Peyer's patch (tissue), 4 donors: ENCODE data around the gene GRN. TPM values are rescaled to one million over a fixed set of nuclear protein-coding genes. Genes with fewer than 3 reads are reported as not detected.

ENCODE experiments used
- DNase-seq, 3 donors: peaks; one replicate each; pipeline ENCODE4 v3.0.0-alpha.2; 2017 to 2019
- H3K27ac ChIP-seq, 4 donors: fragments of 200-600 bp; sonication (generic); one replicate each; pipeline ENCODE4 v1.5.1; 2016 to 2019
- H3K27me3 ChIP-seq, 2 donors: fragments of 200-600 bp; sonication (generic); one replicate each; pipeline ENCODE4 v1.5.1; 2019
- H3K36me3 ChIP-seq, 3 donors: fragments of 200-600 bp; sonication (generic); one replicate each; pipeline ENCODE4 v1.5.1; 2016 to 2019
- H3K4me1 ChIP-seq, 4 donors: fragments of 200-600 bp; sonication (generic); one replicate each; pipeline ENCODE4 v1.5.1; 2016 to 2019
- H3K4me3 ChIP-seq, 4 donors: fragments of 200-600 bp; sonication (generic); 1 replicate in 3 of 4; 2 replicates in 1 of 4; pipeline ENCODE4 v1.5.1; 2016 to 2019; ENCODE audit warnings: mild to moderate bottlenecking in 1 of 4
- H3K9me3 ChIP-seq, 4 donors: fragments of 200-600 bp; sonication (generic); one replicate each; pipeline ENCODE4 v1.5.1; 2016 to 2019; ENCODE audit warnings: mild to moderate bottlenecking in 1 of 4
- CTCF ChIP-seq, 6 experiments: fragments of 450-650 bp in 4 of 6; fragments of 200-600 bp in 2 of 6; sonication (generic) in 1 of 6; IDR thresholded peaks; one replicate each; pipeline ENCODE4 v1.5.1; 2017 to 2019; ENCODE audit warnings: antibody characterized with exemption in 6 of 6, mild to moderate bottlenecking in 3 of 6, moderate library complexity in 1 of 6
- POLR2A ChIP-seq, 2 donors: fragments of 450-650 bp; IDR thresholded peaks; one replicate each; pipeline ENCODE4 v1.5.1; 2017; ENCODE audit warnings: antibody characterized with exemption in 2 of 2, mild to moderate bottlenecking in 2 of 2, moderate library complexity in 2 of 2
- total RNA-seq, 4 donors: library from RNA; depleted of rRNA; stranded (reverse); fragments of >200 nt; gene quantifications; one replicate each; pipeline ENCODE4 v1.1.0, GENCODE V29; 2016

The GRN gene
- total RNA-seq, 4 donors from 2014 or later, result 145 to 678 (median 492) TPM

GRCh38 chr17:44348234-44348987 lies 3.3 kb downstream of the GRN start:
- H3K27ac ChIP-seq, result peak overlapping the region in 1 of 4 donors; percentile 87
- H3K27me3 ChIP-seq, result no peaks in the 10 kb centered on the region
- no peaks in the 10 kb centered on the region for H3K9me3 ChIP-seq
- H3K4me3 ChIP-seq, result no peak overlapping the region
- H3K36me3 ChIP-seq, result peaks cover 0 to 46% (median 0%) of the 10 kb centered on the region in 3 donors
- TF ChIP-seq CTCF (IDR thresholded peaks at IDR 0.05) (no peak), POLR2A (IDR thresholded peaks at IDR 0.05) (no peak)
- DNase-seq, result peak in 2 of 3 donors; percentile 84 to 85
- peaks cover 0 to 20% (median 12%) of the 10 kb centered on the region in 4 donors for H3K4me1 ChIP-seq

- Histone ChIP-seq H3K4me1 (peaks cover 0 to 20% (median 13%) of the 10 kb centered on the region in 4 donors), H3K27me3 (no peaks in the 10 kb centered on the region), H3K36me3 (peaks cover 0 to 46% (median 0%) of the 10 kb centered on the region in 3 donors), H3K4me3 (no peak overlapping the region), H3K9me3 (no peaks in the 10 kb centered on the region), H3K27ac (peak overlapping the region in 1 of 4 donors; percentile 87)
- no peak for TF ChIP-seq CTCF (IDR thresholded peaks at IDR 0.05)
- TF ChIP-seq POLR2A (IDR thresholded peaks at IDR 0.05), result no peak
- no peak for DNase-seq
Observed at GRCh38 chr17:44348988-44349364, 3.9 kb downstream of the GRN start.

- Histone ChIP-seq H3K27me3 (no peaks in the 10 kb centered on the region), H3K27ac (peak overlapping the region in 1 of 4 donors; percentile 87), H3K4me3 (no peak overlapping the region), H3K4me1 (peaks cover 0 to 16% (median 12%) of the 10 kb centered on the region in 4 donors), H3K36me3 (peaks cover 0 to 46% (median 0%) of the 10 kb centered on the region in 3 donors), H3K9me3 (no peaks in the 10 kb centered on the region)
- no peak for TF ChIP-seq POLR2A (IDR thresholded peaks at IDR 0.05)
- no peak for TF ChIP-seq CTCF (IDR thresholded peaks at IDR 0.05)
- DNase-seq, result no peak
Observed at GRCh38 chr17:44349553-44350070, 4.5 kb downstream of the GRN start.

- no peak overlapping the region for H3K27ac ChIP-seq
- H3K9me3 ChIP-seq, result no peaks in the 10 kb centered on the region
- peaks cover 0 to 46% (median 0%) of the 10 kb centered on the region in 3 donors for H3K36me3 ChIP-seq
- peak; percentile 76 to 86 (median 78) for DNase-seq
- TF ChIP-seq CTCF (IDR thresholded peaks at IDR 0.05) (peak; percentile 69 to 86 (median 74)), POLR2A (IDR thresholded peaks at IDR 0.05) (no peak)
- H3K4me3 ChIP-seq, result no peak overlapping the region
- H3K27me3 ChIP-seq, result no peaks in the 10 kb centered on the region
- peaks cover 0 to 15% (median 11%) of the 10 kb centered on the region in 4 donors for H3K4me1 ChIP-seq
Observed at GRCh38 chr17:44350733-44351226, 5.7 kb downstream of the GRN start.

GRCh38 chr17:44351464-44351863 lies 6.4 kb downstream of the GRN start:
- no peak overlapping the region for H3K27ac ChIP-seq
- no peak for DNase-seq
- no peaks in the 10 kb centered on the region for H3K27me3 ChIP-seq
- H3K36me3 ChIP-seq, result peaks cover 0 to 46% (median 0%) of the 10 kb centered on the region in 3 donors
- TF ChIP-seq POLR2A (IDR thresholded peaks at IDR 0.05), result no peak
- TF ChIP-seq CTCF (IDR thresholded peaks at IDR 0.05), result no peak
- peaks cover 0 to 10% (median 7%) of the 10 kb centered on the region in 4 donors for H3K4me1 ChIP-seq
- H3K4me3 ChIP-seq, result no peak overlapping the region
- H3K9me3 ChIP-seq, result no peaks in the 10 kb centered on the region
